NCI-H526 (cell line): ENCODE data around the gene OR2AT4.
"Not testable (repeated sequence)": the region's sequence is repeated elsewhere in the genome, so short reads cannot be mapped to it uniquely, and the experiment has no call there.

Source experiments
- DNase-seq, 2 experiments: peaks; one replicate each; lab custom pipeline; 2025; lab: John Stamatoyannopoulos, UW

The OR2AT4 gene

GRCh38 chr11:75096456-75097172 lies at the start of gene OR2AT4:
Gene OR2AT4, minus strand, starts transcription at chr11:75096876.
- no peak for DNase-seq

GRCh38 chr11:75145972-75146519 lies 49.4 kb upstream of the OR2AT4 start:
- DNase-seq, result no peak

DNA sequence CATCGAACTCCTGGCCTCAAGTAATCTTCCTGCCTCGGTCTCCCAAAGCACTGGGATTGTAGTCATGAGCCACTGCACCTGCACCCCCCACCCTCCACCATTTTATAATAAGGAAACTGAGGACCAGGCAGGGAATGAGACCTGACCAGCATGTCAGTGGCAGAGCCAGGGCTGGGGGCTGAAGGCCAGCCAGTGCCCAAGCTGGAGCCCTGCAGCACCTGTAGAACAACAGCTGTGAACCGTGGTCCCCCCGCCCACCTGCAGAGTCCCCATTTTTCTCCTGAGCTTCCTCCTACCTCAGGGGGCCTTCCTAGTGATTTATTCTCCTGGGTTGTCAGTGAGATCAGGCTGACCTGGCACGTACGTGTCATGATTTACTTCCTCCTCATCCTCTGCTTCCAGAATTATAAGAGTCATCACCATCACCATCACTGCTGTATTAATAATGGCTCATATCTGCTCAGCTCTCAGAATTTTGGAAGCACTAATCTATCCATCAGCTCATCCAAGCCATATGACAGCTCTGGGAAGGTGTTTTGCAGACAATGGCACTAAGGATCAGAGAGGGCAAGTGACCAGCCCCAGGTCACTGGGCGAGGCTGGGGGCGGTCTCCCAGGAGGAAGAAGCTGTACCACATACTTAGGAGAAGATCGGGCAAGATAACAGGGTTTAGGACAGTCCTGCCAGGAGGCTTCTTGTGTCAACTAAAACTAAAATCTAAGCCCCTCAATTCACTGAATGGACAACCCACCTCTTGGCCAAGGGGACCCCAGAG lies 48.7 kb upstream of the OR2AT4 start:
- no peak for DNase-seq

DNA sequence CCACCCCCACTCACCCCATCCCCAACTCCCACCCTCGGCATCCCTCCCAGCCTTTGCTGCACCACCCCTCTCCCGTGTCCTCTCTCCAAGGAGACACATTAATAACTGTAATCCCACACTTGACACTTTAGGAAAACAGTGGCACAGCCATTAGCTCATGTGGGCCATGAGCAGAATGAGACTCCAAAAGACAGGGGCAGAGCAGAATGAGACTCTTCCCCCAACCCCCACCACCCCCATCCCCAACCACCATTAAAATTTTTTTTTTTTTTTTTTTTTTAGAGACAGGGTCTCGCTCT lies 48.0 kb upstream of the OR2AT4 start:
- DNase-seq, result no peak

DNA sequence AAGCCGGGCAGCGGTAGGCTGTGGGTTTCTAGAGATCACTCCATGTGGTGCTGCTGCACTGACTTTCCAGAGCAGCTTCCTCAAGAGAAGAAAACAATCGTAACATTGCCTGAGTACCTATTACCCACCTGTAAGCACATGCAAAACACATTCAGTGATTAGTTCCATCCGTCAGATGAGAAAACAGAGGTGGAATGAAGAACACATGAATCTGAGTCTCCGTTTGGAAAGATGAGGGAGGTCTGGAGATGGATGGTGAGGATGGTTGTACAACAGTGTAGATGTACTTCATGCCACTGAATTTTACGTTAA lies 46.7 kb upstream of the OR2AT4 start:
- peak in 1 of 2 experiments; percentile 39 for DNase-seq

DNA sequence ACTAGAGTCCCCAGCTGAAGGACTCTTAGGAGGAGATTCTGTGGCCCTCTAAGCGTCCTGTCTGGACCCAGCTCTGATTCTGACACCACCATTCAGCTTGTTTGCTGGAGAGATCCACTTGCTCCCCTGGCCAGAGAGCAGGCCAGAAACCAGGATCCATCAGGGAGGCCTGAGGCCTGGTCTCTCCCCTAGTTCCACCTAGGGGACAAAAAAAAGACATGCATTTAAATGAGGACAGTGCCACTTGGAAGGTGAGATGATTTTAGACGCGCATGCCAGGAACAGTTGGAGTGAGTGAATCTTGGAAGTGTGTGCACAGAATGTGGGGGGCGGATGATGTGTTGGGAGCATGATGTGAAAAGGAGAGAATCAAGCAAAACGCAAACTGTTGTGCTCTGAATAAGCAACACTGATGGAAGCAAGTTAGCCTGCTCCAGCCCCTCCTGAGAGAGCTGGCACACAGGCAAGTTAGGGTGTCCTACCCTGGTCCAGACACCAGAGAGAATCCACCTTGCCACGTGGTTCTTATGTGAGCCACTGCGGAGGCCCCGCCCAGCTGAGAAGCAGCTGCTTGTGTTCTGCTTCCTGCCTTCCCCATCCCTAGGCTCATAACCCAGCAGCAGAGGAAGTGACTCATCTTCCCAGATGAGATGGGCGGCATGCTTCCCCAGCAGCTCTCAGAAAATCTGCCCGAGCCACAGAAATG lies 46.2 kb upstream of the OR2AT4 start:
- DNase-seq, result peak; percentile 25 to 47

DNA sequence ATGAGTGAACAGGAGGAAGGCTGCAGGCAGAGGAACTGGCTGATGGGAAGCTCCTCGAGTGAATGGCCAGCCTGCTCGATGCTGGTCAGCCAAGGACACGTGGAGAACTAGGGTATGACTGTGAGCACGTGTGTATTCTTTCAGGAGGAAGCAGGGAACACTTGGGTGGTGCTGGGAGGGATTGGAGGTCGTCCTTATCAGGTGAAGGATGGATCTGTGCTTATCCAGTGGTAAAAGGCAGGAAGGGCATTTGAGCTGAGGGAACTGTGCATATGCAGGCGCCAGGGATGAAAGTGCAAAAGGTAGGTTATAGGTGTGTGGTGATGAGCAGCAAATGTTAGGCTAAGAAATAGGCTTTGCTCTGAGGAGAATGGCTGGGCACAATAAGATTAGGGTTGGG lies 44.5 kb upstream of the OR2AT4 start:
- DNase-seq, result no peak

DNA sequence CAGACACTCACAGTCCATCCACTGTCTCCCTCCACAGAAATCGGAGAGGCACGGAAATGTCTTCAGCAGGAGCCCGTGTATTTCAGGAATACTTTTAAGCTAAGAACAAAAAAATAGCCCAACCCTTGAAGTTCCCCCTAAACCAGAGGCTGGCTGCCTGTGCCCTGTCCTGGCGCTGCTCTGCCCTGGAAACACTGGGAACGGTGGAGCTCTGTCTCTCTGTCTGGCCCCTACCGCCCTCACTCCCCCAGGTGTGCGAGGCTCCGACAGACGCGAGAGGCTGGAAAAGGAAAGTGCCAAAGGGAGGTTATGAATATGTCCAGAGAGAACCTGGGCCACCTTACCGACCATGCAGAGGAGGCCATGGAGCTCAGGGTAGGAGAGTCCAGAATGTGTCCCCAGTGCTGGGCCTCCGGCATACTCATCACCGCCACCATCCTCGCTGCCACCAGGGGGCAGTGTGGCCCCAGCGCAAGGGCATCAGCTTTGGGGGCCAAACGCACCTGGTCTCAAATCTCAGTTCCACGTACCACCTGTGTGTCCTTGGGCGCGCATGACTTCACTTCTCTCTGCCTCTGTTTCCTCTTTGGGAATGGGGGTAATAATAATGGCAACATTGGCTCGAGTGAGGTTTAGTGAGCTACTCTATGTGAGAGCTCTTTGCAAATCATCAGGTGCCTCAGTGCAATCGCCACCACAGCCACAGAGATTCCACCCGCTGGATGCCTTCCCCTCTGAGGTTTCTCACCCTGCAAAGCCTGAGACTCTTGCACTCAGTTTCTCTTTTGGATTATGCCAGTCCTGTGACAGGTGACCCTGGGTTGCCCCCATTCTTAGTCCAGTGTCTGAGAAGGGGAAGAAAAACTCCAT lies 43.8 kb upstream of the OR2AT4 start:
- DNase-seq, result peak; percentile 35 to 85

- DNase-seq, result no peak
Observed at GRCh38 chr11:75135651-75136050, 39.0 kb upstream of the OR2AT4 start.

- DNase-seq, result no peak
Observed at GRCh38 chr11:75135021-75135650, 38.5 kb upstream of the OR2AT4 start.

- no peak for DNase-seq
Observed at GRCh38 chr11:75133976-75134375, 37.3 kb upstream of the OR2AT4 start.

- DNase-seq, result no peak
Observed at GRCh38 chr11:75132080-75132479, 35.4 kb upstream of the OR2AT4 start.

DNA sequence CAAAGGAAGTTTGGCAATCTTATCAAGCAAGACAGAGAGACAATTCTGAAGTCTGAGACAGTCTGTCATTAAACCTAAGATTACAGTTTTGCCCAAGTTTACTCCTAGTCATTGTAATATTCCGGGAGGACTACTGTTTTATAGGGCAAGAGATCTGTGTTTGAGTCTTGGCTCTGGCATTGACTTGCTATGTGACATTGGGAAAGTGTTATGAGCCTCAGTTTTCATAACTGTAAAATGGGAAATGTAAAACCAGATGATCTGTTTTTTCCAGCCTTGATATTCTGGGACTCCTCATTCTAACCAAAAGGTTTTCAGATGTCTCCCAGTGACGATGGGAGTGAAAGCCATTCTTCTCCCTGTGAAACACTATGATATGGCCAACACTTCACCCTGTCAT lies 29.9 kb upstream of the OR2AT4 start:
- no peak for DNase-seq

- DNase-seq, result no peak
Observed at GRCh38 chr11:75118577-75118976, 21.9 kb upstream of the OR2AT4 start.

GRCh38 chr11:75114465-75114864 lies 17.8 kb upstream of the OR2AT4 start:
- DNase-seq, result no peak

GRCh38 chr11:75113030-75113429 lies 16.4 kb upstream of the OR2AT4 start:
- DNase-seq, result no peak

GRCh38 chr11:75112200-75112599 lies 15.5 kb upstream of the OR2AT4 start:
- DNase-seq, result no peak

DNA sequence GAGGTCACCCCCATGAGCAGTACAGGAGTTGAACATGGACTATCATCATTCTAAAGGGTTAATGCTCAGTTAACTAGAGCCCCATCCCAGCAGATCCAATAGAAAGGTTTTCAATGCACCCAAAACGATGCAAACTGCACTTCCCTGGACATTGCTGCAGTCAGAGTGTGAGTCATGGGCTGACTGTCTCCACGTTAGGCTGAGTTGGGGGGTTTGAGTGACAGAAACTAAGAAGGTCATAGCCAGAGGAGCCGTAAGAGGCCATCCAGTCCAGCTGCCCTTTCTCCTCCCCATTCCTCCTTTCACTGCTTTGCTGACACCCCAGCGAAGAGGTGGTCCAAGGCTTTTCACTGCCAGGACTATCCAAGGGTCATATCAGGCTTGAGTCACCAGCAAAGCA lies 10.5 kb upstream of the OR2AT4 start:
- no peak for DNase-seq

DNA sequence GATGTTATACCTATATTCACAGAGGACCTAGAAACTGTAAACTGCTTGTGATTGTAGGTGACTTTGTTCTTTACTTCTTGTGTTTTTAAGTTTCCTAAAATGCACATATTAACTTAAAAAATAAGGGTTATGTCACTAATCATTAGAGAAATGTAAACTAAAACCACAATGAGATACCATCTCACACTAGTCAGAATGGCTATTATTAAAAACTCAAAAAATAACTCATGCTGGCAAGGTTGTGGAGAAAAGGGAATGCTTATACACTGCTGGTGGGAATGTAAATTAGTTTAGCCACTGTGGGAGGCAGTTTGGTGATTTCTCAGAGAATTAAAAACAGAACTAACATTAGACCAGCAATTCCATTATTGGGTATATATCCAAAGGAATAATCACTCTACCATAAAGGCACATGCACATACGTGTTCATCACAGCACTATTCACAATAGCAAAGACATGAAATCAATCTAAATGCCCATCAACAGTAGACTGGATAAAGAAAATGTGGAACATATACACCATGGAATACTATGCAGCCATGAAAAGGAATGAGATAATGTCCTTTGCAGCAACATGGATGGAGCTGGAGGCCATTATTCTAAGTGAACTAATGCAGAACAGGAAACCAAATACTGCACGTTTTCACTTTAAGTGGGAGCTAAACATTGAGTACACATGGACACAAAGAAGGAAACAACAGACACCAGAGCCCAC lies 9.4 kb upstream of the OR2AT4 start:
- not testable (repeated sequence) for DNase-seq

- peak; percentile 31 to 34 for DNase-seq
Observed at GRCh38 chr11:75105462-75105925, 8.8 kb upstream of the OR2AT4 start.
